ENCODE data around the gene PRICKLE1.

Gene PRICKLE1

DNA sequence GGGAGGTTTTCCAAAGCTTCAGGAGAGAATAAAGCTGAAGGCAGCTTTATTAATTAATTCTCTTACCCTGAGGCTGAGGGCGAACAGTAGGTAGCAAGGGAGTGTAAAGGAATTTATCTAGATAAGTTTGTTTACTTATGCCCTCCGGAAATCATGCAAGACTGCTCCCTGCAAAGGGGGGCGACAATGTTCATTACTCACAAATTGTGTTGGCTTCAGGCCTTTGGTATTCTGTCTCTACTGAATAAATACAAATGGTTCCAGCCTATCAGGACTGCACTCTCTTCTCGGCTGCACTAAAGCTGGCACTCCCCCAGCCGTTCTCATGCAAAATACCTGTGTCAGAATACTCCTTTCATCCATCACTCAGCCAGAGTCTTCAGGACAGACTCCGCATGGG, 142.8 kb downstream of the PRICKLE1 start:
- Histone ChIP-seq H3K4me3 (replicated peaks; ENCODE audit: insufficient read depth, low read length) (no peak overlapping the region), H3K27me3 (ENCODE audit: insufficient read depth, poor library complexity, severe bottlenecking) (no peaks in the 10 kb centered on the region), H3K27ac (replicated peaks) (no peak overlapping the region)
- TF ChIP-seq, protein P1, sequence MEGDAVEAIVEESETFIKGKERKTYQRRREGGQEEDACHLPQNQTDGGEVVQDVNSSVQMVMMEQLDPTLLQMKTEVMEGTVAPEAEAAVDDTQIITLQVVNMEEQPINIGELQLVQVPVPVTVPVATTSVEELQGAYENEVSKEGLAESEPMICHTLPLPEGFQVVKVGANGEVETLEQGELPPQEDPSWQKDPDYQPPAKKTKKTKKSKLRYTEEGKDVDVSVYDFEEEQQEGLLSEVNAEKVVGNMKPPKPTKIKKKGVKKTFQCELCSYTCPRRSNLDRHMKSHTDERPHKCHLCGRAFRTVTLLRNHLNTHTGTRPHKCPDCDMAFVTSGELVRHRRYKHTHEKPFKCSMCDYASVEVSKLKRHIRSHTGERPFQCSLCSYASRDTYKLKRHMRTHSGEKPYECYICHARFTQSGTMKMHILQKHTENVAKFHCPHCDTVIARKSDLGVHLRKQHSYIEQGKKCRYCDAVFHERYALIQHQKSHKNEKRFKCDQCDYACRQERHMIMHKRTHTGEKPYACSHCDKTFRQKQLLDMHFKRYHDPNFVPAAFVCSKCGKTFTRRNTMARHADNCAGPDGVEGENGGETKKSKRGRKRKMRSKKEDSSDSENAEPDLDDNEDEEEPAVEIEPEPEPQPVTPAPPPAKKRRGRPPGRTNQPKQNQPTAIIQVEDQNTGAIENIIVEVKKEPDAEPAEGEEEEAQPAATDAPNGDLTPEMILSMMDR (IDR thresholded peaks at IDR 0.05; ENCODE audit: insufficient read depth, low read length) = no peak
- TF ChIP-seq, protein P2, sequence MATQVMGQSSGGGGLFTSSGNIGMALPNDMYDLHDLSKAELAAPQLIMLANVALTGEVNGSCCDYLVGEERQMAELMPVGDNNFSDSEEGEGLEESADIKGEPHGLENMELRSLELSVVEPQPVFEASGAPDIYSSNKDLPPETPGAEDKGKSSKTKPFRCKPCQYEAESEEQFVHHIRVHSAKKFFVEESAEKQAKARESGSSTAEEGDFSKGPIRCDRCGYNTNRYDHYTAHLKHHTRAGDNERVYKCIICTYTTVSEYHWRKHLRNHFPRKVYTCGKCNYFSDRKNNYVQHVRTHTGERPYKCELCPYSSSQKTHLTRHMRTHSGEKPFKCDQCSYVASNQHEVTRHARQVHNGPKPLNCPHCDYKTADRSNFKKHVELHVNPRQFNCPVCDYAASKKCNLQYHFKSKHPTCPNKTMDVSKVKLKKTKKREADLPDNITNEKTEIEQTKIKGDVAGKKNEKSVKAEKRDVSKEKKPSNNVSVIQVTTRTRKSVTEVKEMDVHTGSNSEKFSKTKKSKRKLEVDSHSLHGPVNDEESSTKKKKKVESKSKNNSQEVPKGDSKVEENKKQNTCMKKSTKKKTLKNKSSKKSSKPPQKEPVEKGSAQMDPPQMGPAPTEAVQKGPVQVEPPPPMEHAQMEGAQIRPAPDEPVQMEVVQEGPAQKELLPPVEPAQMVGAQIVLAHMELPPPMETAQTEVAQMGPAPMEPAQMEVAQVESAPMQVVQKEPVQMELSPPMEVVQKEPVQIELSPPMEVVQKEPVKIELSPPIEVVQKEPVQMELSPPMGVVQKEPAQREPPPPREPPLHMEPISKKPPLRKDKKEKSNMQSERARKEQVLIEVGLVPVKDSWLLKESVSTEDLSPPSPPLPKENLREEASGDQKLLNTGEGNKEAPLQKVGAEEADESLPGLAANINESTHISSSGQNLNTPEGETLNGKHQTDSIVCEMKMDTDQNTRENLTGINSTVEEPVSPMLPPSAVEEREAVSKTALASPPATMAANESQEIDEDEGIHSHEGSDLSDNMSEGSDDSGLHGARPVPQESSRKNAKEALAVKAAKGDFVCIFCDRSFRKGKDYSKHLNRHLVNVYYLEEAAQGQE (IDR thresholded peaks at IDR 0.05; ENCODE audit: insufficient replicate concordance, low read depth) = no peak
- TF ChIP-seq GABPA (IDR thresholded peaks at IDR 0.05; ENCODE audit: low read depth) = no peak
- TF ChIP-seq SPI1 (IDR thresholded peaks at IDR 0.05; ENCODE audit: borderline replicate concordance, low read depth) = no peak
- TF ChIP-seq POLR2AphosphoS5 (IDR thresholded peaks at IDR 0.05; ENCODE audit: low read depth) = no peak
- DNase-seq (ENCODE audit: low read depth in 1 of 2, low spot score in 1 of 2) = no peak

DNA sequence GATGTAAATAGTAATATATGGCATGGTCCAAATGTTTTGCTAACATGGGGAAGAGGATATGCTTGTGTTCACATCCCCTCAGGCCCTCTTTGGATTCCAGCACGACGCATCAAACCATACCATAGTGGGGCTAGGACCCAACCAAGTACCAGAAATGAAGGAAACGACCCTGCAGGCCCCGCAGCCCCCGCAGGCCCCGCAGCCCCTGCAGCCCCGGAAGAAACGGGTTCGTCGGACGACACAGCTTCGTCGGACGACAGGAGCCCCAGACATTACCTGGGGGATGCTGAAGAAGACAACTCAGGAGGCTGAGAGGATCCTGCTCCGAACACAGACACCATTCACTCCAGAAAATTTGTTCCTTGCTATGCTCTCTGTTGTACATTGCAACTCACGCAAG, 143.7 kb downstream of the PRICKLE1 start:
- Histone ChIP-seq H3K27ac (replicated peaks) (no peak overlapping the region), H3K27me3 (ENCODE audit: insufficient read depth, poor library complexity, severe bottlenecking) (no peaks in the 10 kb centered on the region), H3K4me3 (replicated peaks; ENCODE audit: insufficient read depth, low read length) (no peak overlapping the region)
- TF ChIP-seq SPI1 (IDR thresholded peaks at IDR 0.05; ENCODE audit: borderline replicate concordance, low read depth) (no peak), POLR2AphosphoS5 (IDR thresholded peaks at IDR 0.05; ENCODE audit: low read depth) (no peak), GABPA (IDR thresholded peaks at IDR 0.05; ENCODE audit: low read depth) (no peak)
- TF ChIP-seq, protein P1 (IDR thresholded peaks at IDR 0.05; ENCODE audit: insufficient read depth, low read length) = no peak
- TF ChIP-seq, protein P2 (IDR thresholded peaks at IDR 0.05; ENCODE audit: insufficient replicate concordance, low read depth) = no peak
- no peak for DNase-seq (ENCODE audit: low read depth in 1 of 2, low spot score in 1 of 2)

DNA sequence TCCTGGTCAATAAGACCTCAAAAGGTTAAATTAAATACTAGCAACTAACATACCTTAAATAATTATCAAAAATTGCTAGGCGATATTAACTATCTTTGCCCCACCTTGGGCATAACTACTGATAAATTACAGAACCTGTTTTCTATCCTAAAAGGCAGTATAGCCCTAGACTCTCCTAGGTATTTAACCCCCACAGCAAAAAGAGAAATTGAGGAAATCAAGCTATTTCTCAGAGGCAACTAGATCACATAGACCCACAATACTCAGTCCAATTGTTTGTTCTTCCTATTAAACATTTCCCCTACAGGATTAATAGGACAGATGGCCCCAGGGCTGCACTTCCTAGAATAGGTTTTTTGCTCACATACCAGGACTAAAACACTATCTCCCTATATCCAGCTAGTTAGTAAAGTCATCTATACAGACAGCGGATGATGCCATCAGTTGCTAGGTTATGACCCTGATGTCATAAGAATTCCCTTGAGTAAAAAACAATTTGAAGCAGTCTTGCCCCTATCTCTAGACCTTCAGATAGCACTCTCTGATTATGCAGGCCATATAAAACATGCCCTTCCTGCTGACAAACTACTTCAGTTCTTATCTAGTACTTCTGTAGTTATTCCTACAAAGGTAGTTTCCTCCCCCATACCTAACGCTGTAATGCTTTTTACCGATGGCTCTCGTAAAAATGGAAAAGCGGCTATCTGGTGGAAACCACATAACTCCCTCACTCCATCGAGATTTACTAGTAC, 145.2 kb downstream of the PRICKLE1 start:
- no peak for DNase-seq (ENCODE audit: low read depth in 1 of 2, low spot score in 1 of 2)
- Histone ChIP-seq H3K4me3 (replicated peaks; ENCODE audit: insufficient read depth, low read length) (no peak overlapping the region), H3K27me3 (ENCODE audit: insufficient read depth, poor library complexity, severe bottlenecking) (no peaks in the 10 kb centered on the region), H3K27ac (replicated peaks) (no peak overlapping the region)
- no peak for TF ChIP-seq GABPA (IDR thresholded peaks at IDR 0.05; ENCODE audit: low read depth)
- TF ChIP-seq SPI1 (IDR thresholded peaks at IDR 0.05; ENCODE audit: borderline replicate concordance, low read depth) = no peak
- TF ChIP-seq, protein P1 (IDR thresholded peaks at IDR 0.05; ENCODE audit: insufficient read depth, low read length) = no peak
- no peak for TF ChIP-seq POLR2AphosphoS5 (IDR thresholded peaks at IDR 0.05; ENCODE audit: low read depth)
- TF ChIP-seq, protein P2 (IDR thresholded peaks at IDR 0.05; ENCODE audit: insufficient replicate concordance, low read depth) = no peak

Data from HL-60 (cell line).